ENCODE data around the gene NAA16. TPM values are rescaled to one million over a fixed set of nuclear protein-coding genes. Genes with fewer than 3 reads are reported as not detected.

NAA16 gene
- total and polyA plus RNA-seq, 2 experiments from 2014 or later, result 10.7 to 16.2 TPM

DNA sequence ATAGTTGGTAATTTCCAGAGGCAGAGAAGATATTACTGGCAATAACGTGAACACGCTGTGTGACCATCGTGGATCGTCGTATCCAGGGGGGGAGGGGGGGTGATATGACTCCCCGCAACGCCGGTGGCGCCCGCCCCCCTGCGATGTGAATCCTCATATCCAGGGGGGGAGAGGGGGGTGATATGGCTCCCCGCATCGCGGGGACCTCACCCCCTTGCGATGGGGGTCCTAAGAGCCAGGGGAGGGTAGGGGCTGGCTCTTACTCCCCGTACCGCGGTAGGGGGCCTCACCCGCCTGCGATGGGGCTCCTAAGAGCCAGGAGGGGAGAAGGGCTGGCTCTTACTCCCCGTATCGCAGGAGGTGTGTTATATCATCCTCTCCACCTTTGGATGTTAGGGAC is 115.0 kb downstream of the NAA16 start:
- H2AFZ ChIP-seq, result no peak overlapping the region
- WGBS (ENCODE audit: low lambda C conversion rate, missing lambda C conversion rate), result 87% methylated on average over 12 of the region's 22 CpGs
- H3K9me2 ChIP-seq (replicated peaks; ENCODE audit: insufficient read depth), result no peaks in the 10 kb centered on the region
- H3K4me2 ChIP-seq, result no peak overlapping the region
- DNase-seq (ENCODE audit: low spot score), result no peak
- H3K79me2 ChIP-seq, result no peaks in the 10 kb centered on the region
- no peaks in the 10 kb centered on the region for H3K4me1 ChIP-seq (ENCODE audit: insufficient read depth)
- no peaks in the 10 kb centered on the region for H4K20me1 ChIP-seq (ENCODE audit: insufficient read depth, poor library complexity, severe bottlenecking)
- no peak for TF ChIP-seq EZH2phosphoT487 (IDR thresholded peaks at IDR 0.05; ENCODE audit: low read depth, severe bottlenecking, unreplicated experiment)
- no peak for TF ChIP-seq EZH2 (IDR thresholded peaks at IDR 0.05; ENCODE audit: borderline replicate concordance)
- TF ChIP-seq, protein P1, sequence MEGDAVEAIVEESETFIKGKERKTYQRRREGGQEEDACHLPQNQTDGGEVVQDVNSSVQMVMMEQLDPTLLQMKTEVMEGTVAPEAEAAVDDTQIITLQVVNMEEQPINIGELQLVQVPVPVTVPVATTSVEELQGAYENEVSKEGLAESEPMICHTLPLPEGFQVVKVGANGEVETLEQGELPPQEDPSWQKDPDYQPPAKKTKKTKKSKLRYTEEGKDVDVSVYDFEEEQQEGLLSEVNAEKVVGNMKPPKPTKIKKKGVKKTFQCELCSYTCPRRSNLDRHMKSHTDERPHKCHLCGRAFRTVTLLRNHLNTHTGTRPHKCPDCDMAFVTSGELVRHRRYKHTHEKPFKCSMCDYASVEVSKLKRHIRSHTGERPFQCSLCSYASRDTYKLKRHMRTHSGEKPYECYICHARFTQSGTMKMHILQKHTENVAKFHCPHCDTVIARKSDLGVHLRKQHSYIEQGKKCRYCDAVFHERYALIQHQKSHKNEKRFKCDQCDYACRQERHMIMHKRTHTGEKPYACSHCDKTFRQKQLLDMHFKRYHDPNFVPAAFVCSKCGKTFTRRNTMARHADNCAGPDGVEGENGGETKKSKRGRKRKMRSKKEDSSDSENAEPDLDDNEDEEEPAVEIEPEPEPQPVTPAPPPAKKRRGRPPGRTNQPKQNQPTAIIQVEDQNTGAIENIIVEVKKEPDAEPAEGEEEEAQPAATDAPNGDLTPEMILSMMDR (IDR thresholded peaks at IDR 0.05; ENCODE audit: poor library complexity), result no peak
- no peaks in the 10 kb centered on the region for H3K9me3 ChIP-seq (ENCODE audit: low read depth)
- no peaks in the 10 kb centered on the region for H3K36me3 ChIP-seq (replicated peaks; ENCODE audit: insufficient read depth, low read depth)
- H3K27me3 ChIP-seq, result no peaks in the 10 kb centered on the region
- H3K27ac ChIP-seq, result no peak overlapping the region
- no peak overlapping the region for H3K4me3 ChIP-seq

Small RNA genes within 50 kb of the gene (small RNA-seq; reads per million reads assigned to genes)
- not detected for gene RNU6-57P

Other genes starting within 250 kb of the NAA16 start
- gene WBP4, start 249.8 kb upstream of the NAA16 start, total RNA-seq, result 6.1 and 8.4 TPM in 2 replicates
- gene WBP4, start 249.8 kb upstream of the NAA16 start, polyA plus RNA-seq, result 8.4 and 11.3 TPM in 2 replicates
- 6.9 and 8.7 TPM in 2 replicates for gene KBTBD6, start 178.5 kb upstream of the NAA16 start, total RNA-seq
- gene KBTBD6, start 178.5 kb upstream of the NAA16 start, polyA plus RNA-seq, result 3.5 TPM in 2 replicates
- gene KBTBD7, start 116.7 kb upstream of the NAA16 start, total RNA-seq, result 11.0 and 12.9 TPM in 2 replicates
- gene KBTBD7, start 116.7 kb upstream of the NAA16 start, polyA plus RNA-seq, result 2.9 and 5.7 TPM in 2 replicates
- 11.3 and 18.5 TPM in 2 replicates for gene MTRF1, start 47.7 kb upstream of the NAA16 start, total RNA-seq
- gene MTRF1, start 47.7 kb upstream of the NAA16 start, polyA plus RNA-seq, result 10.4 and 11.8 TPM in 2 replicates
- 7.0 and 8.1 TPM in 2 replicates for gene RGCC, start 146.3 kb downstream of the NAA16 start, total RNA-seq
- 19.9 and 21.2 TPM in 2 replicates for gene RGCC, start 146.3 kb downstream of the NAA16 start, polyA plus RNA-seq